Bone marrow (tissue), 2 donors: Measurements from ENCODE around the gene DENND2A.
"Not testable (repeated sequence)": the region's sequence is repeated elsewhere in the genome, so short reads cannot be mapped to it uniquely, and the experiment has no call there.

Experiments used
- DNase-seq, 2 donors: peaks; one replicate each; lab custom pipeline; 2025; lab: John Stamatoyannopoulos, UW

The DENND2A gene

GRCh38 chr7:140587243-140587642 lies 53.4 kb downstream of the DENND2A start:
- no peak for DNase-seq

DNA sequence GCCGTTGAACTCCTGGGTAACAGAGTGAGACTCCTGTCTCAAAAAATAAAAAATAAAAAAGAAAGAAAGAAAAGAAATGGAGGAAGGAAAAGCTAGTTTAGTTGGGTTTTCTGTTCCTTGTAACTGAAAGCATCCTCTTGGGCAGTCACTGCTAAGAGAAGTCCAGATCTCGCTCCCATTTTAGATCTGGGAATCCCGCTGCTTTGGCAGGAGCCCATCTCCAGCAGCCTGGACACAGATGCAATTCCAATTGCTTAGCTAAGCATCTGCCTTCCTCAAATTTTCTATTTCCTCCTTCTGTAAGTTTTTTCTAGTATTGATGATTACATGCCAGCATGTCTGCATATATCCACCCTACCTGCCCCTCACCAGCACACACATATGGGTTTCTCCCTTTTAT lies 54.1 kb downstream of the DENND2A start:
- DNase-seq: no peak

GRCh38 chr7:140585333-140585732 lies 55.3 kb downstream of the DENND2A start:
- no peak for DNase-seq

DNA sequence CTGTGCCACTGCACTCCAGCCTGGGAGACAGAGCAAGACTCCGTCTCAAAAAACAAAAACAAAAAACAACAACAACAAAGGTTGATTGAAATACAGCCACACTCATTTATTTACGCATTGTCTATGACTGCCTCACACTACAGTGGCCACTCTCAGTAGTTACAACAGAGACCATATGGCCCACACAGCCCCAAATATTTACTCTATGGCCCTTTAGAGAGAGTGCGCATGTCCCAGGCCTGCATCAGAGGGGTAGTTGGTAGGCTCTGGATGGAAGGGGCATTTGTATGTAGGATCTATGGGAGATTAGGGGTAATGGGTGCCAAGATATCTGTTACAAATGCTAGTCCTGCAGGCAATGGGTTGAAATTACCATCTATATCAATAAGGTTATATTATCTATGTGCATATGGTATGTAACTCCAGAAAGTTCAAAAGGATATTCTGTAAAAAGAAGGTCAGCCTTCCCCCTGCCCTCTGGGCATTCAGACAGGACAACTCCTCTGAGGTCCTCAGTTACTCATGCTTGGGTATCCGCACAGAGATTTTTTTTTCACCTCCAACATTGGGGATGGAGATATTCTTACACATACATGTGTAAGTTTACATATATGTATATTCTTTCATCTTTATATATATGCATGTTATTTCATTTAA lies 56.3 kb downstream of the DENND2A start:
- DNase-seq: no peak

DNA sequence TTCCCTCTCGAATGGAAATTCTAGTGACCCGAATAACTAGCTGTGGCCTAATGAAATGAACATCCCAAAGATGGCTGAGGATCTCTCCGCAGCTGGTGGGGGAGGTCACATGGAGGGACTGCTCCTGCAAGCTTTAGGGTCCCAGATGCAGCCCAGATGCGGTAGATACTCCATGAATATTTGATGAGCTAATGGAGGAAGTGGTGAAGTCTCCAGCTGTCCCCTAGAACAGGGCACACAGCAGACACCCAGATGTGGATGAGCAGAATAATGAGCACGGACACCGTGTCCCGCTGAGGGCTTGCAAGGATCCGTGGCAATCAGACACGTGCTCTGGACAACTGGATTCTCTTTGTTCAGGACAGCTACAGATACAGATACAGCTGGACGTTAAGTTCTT lies 59.2 kb downstream of the DENND2A start:
- no peak for DNase-seq

- no peak for DNase-seq
These were observed 63.0 kb downstream of the DENND2A start for GRCh38 chr7:140577651-140578050.

GRCh38 chr7:140576589-140576988 lies 64.0 kb downstream of the DENND2A start:
- no peak for DNase-seq

- no peak for DNase-seq
These were observed 69.0 kb downstream of the DENND2A start for GRCh38 chr7:140571538-140572122.

GRCh38 chr7:140570120-140570519 lies 70.5 kb downstream of the DENND2A start:
- DNase-seq: no peak

DNA sequence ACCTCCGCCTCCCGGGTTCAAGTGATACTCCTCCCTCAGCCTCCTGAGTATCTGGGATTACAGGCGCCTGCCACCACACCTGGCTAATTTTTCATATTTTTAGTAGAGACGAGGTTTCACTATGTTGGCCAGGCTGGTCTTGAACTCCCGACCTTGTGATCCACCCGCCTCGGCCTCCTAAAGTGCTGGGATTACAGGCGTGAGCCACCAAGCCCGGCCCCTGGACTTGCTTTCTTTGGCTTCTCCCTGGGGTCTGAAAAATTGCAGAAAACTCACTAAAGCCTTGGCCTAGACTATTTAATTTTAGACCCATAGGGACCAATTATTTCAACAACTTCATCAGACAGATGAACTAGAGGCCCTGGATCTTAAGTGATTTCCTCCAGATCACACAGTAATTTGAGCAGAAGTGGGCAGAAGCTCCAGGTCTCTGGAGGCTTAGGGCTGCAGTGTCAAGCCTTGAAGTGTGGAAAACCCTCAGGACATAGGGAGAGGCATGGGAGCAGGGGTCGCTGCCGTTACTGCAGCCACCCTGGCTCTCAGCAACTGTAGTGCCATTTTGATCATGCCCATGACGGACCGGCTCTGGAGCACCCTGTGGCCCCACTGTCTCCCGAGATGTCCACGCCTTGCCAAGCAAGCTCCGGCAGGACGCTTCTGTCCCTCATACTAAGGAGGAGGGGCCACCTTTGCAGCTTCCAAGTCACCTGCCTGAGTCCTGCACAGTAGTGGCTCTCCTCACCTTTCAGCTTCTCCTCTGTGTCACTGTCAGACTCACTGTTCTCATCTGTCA lies 72.4 kb downstream of the DENND2A start:
- DNase-seq: no peak

DNA sequence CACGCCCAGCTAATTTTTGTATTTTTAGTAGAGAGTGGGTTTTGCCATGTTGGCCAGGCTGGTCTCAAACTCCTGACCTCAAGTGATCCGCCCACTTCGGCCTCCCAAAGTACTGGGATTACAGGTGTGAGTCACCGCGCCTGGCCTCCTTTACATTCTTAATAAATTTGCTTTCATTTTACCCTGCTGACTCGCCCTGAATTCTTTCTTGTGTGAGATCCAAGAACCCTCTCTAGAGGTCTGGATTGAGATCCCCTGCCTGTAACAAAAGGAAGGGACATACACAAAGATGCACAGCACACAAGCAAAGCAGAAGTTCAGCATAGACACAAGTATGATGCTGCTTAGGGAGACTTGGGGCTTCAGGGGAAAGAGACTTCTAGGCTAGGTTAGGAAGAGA lies 74.4 kb downstream of the DENND2A start:
- not testable (repeated sequence) for DNase-seq

GRCh38 chr7:140565761-140566160 lies 74.9 kb downstream of the DENND2A start:
- not testable (repeated sequence) for DNase-seq

DNA sequence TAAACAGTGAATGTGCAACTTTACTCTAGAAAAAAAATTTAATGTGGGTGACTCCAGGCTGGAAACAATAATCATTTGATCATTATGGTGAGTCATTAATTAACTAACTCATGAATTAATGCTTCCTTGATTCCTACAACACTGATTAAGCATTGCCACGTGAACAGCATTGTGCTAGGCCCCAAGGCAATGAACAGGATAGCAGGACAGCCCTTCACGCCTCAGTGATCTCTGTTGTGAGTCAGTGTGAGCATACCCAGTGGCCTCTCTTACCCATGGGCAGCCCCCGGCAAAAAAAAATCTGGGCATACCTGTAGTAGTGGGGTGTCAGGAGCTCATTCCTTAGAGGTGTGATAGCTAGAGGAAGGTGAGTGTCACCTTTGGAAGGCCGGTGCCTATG lies 76.0 kb downstream of the DENND2A start:
- DNase-seq: no peak

DNA sequence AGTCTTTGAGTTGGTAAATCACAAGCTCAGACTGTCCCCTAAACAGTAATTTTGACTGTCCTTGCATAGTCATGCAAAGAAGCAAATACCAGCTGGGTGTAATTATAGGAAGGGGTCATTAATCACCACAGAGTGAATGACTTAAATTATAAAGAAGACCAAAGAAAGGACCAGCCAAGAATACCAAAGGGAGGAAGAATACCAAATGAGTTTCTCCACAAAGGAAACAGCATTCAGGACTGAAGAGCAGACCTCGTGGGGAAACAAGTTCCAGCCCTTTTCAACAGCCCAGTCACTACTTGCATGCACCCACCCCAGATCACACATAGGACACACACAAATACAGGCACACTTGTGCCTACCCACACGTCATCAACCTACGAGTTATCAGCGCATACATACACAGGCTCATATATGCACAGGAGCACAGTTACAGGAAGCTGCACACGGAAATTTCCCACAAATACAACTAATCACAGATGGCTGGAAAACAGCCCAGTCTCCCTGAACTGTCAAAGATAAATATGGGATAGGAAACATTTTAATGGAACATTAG lies 77.6 kb downstream of the DENND2A start:
- DNase-seq: no peak

DNA sequence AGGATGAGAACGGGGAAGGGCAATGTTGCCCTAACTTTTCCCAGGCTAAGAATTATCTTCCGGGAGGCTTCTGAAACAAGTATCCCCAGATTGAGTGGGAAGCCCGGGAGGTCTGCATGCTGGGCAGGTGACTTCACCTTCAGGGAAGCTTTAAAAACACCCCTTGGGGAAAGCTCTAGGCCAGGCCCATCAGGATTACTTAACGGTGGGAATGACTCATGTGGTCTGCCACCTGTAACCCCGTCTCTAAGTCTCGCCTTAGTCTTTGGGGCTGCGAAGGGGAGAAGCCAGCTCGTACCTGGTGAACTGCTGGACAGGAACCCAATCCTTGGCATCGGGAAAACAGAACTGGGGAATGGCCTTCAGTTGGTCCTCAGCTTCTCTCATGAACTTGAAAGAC lies 81.2 kb downstream of the DENND2A start:
- DNase-seq: no peak

DNA sequence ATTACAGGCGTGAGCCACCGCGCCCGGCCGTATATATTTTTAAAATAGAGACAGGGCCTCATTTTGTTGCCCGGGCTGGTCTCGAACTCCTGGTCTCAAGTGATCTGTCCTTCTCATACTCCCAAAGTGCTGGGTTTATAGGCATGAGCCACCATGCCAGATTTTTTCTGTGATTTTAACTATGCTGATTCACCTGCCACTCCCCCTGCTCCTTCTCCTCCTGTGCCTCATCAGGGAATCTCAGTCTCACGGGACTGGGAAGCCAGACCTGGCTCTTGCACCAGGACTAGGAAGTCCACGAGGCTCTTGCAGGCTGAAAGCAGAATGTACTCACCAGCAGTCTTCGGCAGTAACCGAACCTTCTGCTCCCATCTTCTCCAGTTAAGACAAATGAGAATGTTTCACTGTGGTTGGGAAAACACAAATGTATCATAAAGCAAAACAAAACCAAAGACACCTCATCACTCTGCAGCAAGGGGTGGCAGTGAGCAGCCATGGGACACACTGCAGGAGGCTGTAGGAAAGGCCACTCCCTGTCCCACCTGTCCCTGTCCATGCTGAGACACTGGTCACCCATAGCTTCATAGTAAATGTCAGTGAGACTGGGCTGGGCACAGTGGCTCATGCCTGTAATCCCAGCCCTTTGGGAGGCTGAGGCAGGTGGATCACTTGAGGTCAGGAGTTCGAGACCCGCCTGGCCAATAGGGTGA lies 82.6 kb downstream of the DENND2A start:
- no peak for DNase-seq

GRCh38 chr7:140557069-140557468 lies 83.5 kb downstream of the DENND2A start:
- no peak for DNase-seq

- DNase-seq: not testable (repeated sequence)
These were observed 87.4 kb downstream of the DENND2A start for GRCh38 chr7:140553236-140553635.

- DNase-seq: no peak
These were observed 88.4 kb downstream of the DENND2A start for GRCh38 chr7:140552240-140552679.

DNA sequence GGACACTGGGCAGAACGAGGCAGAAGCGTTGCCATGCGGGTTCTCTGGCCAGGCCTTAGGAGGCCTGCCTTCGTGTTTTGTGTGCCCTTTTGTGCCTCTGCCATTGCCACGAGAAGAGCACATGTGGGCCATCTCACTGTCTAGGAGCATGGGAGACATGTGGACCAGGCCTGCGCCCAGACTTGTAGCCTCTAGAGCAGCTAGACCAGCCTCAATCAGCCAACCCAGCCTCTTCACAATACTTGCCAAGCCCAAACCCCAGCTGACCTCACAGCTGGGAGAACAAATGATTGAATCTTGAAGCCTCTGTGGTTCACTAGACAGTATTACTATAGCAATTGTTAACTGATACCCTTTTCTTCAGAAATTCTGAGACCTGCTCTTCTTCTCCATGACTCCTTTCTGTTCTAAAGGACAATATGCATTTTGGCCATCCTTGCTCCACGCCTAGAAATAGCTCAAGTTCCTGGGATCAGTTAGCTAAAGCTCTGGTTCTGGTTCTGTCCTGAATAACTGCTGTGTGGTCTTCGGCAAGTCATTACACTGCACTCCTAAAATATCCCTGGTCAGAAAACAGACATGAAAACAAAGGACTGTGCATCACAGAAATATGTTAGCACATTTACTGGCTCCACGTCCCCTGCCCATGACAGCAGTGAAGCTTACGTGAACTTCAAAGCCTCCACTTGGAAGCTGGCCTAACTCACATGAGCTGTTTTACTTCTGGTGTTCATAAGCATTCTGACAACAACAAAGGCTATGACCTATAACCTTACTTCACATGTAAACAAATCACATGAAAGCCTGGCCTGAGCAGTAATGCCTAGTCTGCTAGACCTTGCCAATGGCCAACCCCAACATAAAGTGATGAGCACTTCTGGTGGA lies 89.0 kb downstream of the DENND2A start:
- DNase-seq: no peak

GRCh38 chr7:140546947-140547346 lies 93.7 kb downstream of the DENND2A start:
- DNase-seq: no peak
